Activated naive CD8-positive, alpha-beta T cell (primary cell): ENCODE results near the gene YTHDC1.

Experiments used
- H3K27ac Mint-ChIP-seq: one replicate; pipeline ENCODE4 v1.8.0; 2021; ENCODE audit warnings: mixed read lengths
- H3K27me3 Mint-ChIP-seq: one replicate; pipeline ENCODE4 v1.8.0; 2021; ENCODE audit warnings: mixed read lengths
- H3K36me3 Mint-ChIP-seq: one replicate; pipeline ENCODE4 v1.8.0; 2021; ENCODE audit warnings: mixed read lengths
- H3K4me1 Mint-ChIP-seq: one replicate; pipeline ENCODE4 v1.8.0; 2021; ENCODE audit warnings: low read depth, mixed read lengths
- H3K4me3 Mint-ChIP-seq: one replicate; pipeline ENCODE4 v1.8.0; 2021; ENCODE audit warnings: mild to moderate bottlenecking, mixed read lengths
- H3K9me3 Mint-ChIP-seq: one replicate; pipeline ENCODE4 v1.8.0; 2021; ENCODE audit warnings: low read depth, mixed read lengths

YTHDC1 gene

GRCh38 chr4:68368691-68369131 is 18.8 kb upstream of the YTHDC1 start:
- Mint-ChIP-seq H3K9me3 (no peaks in the 10 kb centered on the region), H3K4me1 (peaks cover 15% of the 10 kb centered on the region), H3K27ac (no peak overlapping the region), H3K36me3 (peaks cover 4% of the 10 kb centered on the region), H3K4me3 (no peak overlapping the region), H3K27me3 (peaks cover 11% of the 10 kb centered on the region)

GRCh38 chr4:68367835-68368234 is 17.9 kb upstream of the YTHDC1 start:
- Mint-ChIP-seq H3K36me3 (peaks cover 4% of the 10 kb centered on the region), H3K4me1 (peaks cover 10% of the 10 kb centered on the region), H3K4me3 (no peak overlapping the region), H3K27ac (no peak overlapping the region), H3K27me3 (peaks cover 11% of the 10 kb centered on the region), H3K9me3 (no peaks in the 10 kb centered on the region)

- peaks cover 10% of the 10 kb centered on the region for H3K4me1 Mint-ChIP-seq
- H3K9me3 Mint-ChIP-seq, result no peaks in the 10 kb centered on the region
- H3K4me3 Mint-ChIP-seq, result no peak overlapping the region
- peaks cover 11% of the 10 kb centered on the region for H3K27me3 Mint-ChIP-seq
- H3K27ac Mint-ChIP-seq, result no peak overlapping the region
- peaks cover 4% of the 10 kb centered on the region for H3K36me3 Mint-ChIP-seq
Measured at GRCh38 chr4:68366600-68366999, 16.7 kb upstream of the YTHDC1 start.

- peaks cover 11% of the 10 kb centered on the region for H3K27me3 Mint-ChIP-seq
- peaks cover 10% of the 10 kb centered on the region for H3K4me1 Mint-ChIP-seq
- peaks cover 4% of the 10 kb centered on the region for H3K36me3 Mint-ChIP-seq
- no peak overlapping the region for H3K4me3 Mint-ChIP-seq
- no peaks in the 10 kb centered on the region for H3K9me3 Mint-ChIP-seq
- no peak overlapping the region for H3K27ac Mint-ChIP-seq
Measured at GRCh38 chr4:68365068-68365467, 15.2 kb upstream of the YTHDC1 start.

DNA sequence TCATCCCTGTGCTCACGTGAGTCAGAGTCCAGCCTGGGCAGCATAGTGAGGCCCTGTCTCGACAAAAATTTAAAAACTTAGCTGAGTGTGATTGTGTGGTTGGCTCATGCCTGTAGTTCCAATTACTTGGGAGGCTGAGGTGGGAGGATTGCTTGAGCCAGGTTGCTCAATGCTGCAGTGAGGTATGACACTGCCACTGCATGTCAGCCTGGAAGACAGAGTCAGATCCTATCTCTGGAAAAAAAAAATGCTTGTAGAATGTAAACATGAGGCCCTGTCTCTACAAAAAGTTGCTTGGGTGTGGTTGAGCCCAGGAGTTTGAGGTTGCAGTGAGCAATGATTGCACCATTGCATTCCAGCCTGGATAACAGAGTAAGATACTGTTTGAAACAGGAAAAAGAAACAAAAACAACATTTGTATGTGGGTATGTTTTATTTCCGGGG is 11.3 kb upstream of the YTHDC1 start:
- peaks cover 5% of the 10 kb centered on the region for H3K4me1 Mint-ChIP-seq
- no peak overlapping the region for H3K27ac Mint-ChIP-seq
- H3K9me3 Mint-ChIP-seq, result no peaks in the 10 kb centered on the region
- no peak overlapping the region for H3K4me3 Mint-ChIP-seq
- H3K27me3 Mint-ChIP-seq, result peaks cover 7% of the 10 kb centered on the region
- peaks cover 4% of the 10 kb centered on the region for H3K36me3 Mint-ChIP-seq

GRCh38 chr4:68360231-68360968 is 10.5 kb upstream of the YTHDC1 start:
- no peaks in the 10 kb centered on the region for H3K9me3 Mint-ChIP-seq
- peaks cover 4% of the 10 kb centered on the region for H3K27me3 Mint-ChIP-seq
- H3K36me3 Mint-ChIP-seq, result peaks cover 4% of the 10 kb centered on the region
- peaks cover 5% of the 10 kb centered on the region for H3K4me1 Mint-ChIP-seq
- H3K27ac Mint-ChIP-seq, result no peak overlapping the region
- H3K4me3 Mint-ChIP-seq, result no peak overlapping the region

- H3K4me3 Mint-ChIP-seq, result no peak overlapping the region
- H3K9me3 Mint-ChIP-seq, result no peaks in the 10 kb centered on the region
- H3K36me3 Mint-ChIP-seq, result peaks cover 4% of the 10 kb centered on the region
- H3K27ac Mint-ChIP-seq, result no peak overlapping the region
- peaks cover 5% of the 10 kb centered on the region for H3K4me1 Mint-ChIP-seq
- peaks cover 4% of the 10 kb centered on the region for H3K27me3 Mint-ChIP-seq
Measured at GRCh38 chr4:68359508-68359907, 9.6 kb upstream of the YTHDC1 start.

- Mint-ChIP-seq H3K4me1 (peaks cover 5% of the 10 kb centered on the region), H3K27ac (no peak overlapping the region), H3K9me3 (no peaks in the 10 kb centered on the region), H3K27me3 (peaks cover under 1% of the 10 kb centered on the region), H3K4me3 (no peak overlapping the region), H3K36me3 (peaks cover under 1% of the 10 kb centered on the region)
Measured at GRCh38 chr4:68358988-68359387, 9.1 kb upstream of the YTHDC1 start.

DNA sequence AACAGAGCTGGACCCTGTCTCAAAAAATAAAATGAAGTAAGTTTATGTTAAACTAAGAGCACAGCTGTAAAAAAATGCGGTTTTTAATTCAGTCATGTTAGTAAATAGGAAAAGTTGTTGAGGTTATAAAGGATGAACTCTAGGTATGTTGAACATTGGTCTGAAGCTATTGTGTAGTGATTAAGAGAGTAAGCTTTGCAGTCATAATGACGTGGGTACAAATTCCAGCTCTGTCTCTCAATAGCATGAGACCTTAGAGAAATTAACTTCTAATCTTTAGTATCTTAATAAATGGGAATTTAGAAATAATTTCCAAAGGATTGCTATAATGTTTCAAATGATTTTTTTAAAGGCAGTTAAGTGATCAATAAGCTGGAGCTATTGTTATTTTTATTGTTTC is 2.9 kb upstream of the YTHDC1 start:
- no peak overlapping the region for H3K4me3 Mint-ChIP-seq
- H3K4me1 Mint-ChIP-seq, result peaks cover 13% of the 10 kb centered on the region
- H3K27ac Mint-ChIP-seq, result no peak overlapping the region
- H3K27me3 Mint-ChIP-seq, result peaks cover 2% of the 10 kb centered on the region
- H3K9me3 Mint-ChIP-seq, result no peaks in the 10 kb centered on the region
- no peaks in the 10 kb centered on the region for H3K36me3 Mint-ChIP-seq

GRCh38 chr4:68349279-68349648 is 626 bp downstream of the YTHDC1 start:
- Mint-ChIP-seq H3K4me1 (peaks cover 45% of the 10 kb centered on the region), H3K27ac (peak overlapping the region; percentile 99), H3K4me3 (peak overlapping the region; percentile 96), H3K9me3 (no peaks in the 10 kb centered on the region), H3K27me3 (peaks cover 2% of the 10 kb centered on the region), H3K36me3 (peaks cover 2% of the 10 kb centered on the region)

DNA sequence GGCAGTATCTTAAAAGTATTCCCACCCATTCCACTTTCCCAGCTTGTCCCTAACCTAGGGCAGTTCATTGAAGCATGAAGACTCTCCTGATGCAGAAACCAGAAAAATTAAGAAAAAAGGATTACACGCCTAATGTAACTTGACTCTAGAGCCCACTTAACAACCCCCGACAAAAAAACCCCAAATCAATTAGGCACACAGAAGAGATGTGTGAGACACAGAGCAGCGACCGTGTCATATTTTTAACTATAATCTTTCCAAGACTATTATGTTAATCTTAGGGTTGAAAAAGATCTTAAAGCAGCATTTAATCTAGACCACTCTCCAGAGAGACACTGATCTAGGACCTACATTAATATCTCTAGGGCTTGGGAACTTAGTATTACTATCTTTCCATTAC is 1.3 kb downstream of the YTHDC1 start:
- peaks cover 52% of the 10 kb centered on the region for H3K4me1 Mint-ChIP-seq
- H3K9me3 Mint-ChIP-seq, result no peaks in the 10 kb centered on the region
- no peaks in the 10 kb centered on the region for H3K27me3 Mint-ChIP-seq
- peak overlapping the region; percentile 99 for H3K27ac Mint-ChIP-seq
- peak overlapping the region; percentile 96 for H3K4me3 Mint-ChIP-seq
- H3K36me3 Mint-ChIP-seq, result peaks cover 2% of the 10 kb centered on the region

- Mint-ChIP-seq H3K9me3 (no peaks in the 10 kb centered on the region), H3K27ac (peak overlapping the region; percentile 99), H3K4me1 (peaks cover 54% of the 10 kb centered on the region), H3K36me3 (peaks cover 2% of the 10 kb centered on the region), H3K4me3 (peak overlapping the region; percentile 96), H3K27me3 (no peaks in the 10 kb centered on the region)
Measured at GRCh38 chr4:68347845-68348244, 2.0 kb downstream of the YTHDC1 start.

DNA sequence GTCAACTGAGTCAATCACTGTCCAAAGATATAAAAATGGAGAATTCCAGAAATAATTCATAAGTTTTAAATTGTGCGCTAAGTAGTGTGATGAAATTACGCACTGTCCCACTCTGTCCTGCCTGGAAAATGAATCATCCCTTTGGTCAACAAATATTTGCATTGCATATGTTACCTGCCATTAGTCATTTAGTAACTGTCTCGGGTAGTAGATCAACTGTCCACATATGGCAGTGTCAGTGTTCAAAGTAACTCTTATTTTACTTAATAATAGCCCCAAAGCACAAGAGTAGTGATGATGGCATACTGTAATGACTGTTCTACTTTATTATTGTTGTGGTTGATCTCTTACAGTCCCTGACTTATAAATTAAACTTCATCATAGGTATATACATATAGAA is 3.4 kb downstream of the YTHDC1 start:
- Mint-ChIP-seq H3K9me3 (no peaks in the 10 kb centered on the region), H3K4me3 (peak overlapping the region; percentile 96), H3K36me3 (peaks cover 2% of the 10 kb centered on the region), H3K27ac (peak overlapping the region; percentile 13), H3K4me1 (peaks cover 67% of the 10 kb centered on the region), H3K27me3 (no peaks in the 10 kb centered on the region)

GRCh38 chr4:68344785-68345184 is 5.1 kb downstream of the YTHDC1 start:
- H3K27me3 Mint-ChIP-seq, result no peaks in the 10 kb centered on the region
- H3K27ac Mint-ChIP-seq, result peak overlapping the region; percentile 41
- peaks cover 80% of the 10 kb centered on the region for H3K4me1 Mint-ChIP-seq
- H3K4me3 Mint-ChIP-seq, result peak overlapping the region; percentile 60
- H3K36me3 Mint-ChIP-seq, result peaks cover 2% of the 10 kb centered on the region
- H3K9me3 Mint-ChIP-seq, result no peaks in the 10 kb centered on the region

GRCh38 chr4:68344049-68344448 is 5.8 kb downstream of the YTHDC1 start:
- H3K27ac Mint-ChIP-seq, result peak overlapping the region; percentile 30
- peaks cover 87% of the 10 kb centered on the region for H3K4me1 Mint-ChIP-seq
- no peaks in the 10 kb centered on the region for H3K9me3 Mint-ChIP-seq
- H3K27me3 Mint-ChIP-seq, result no peaks in the 10 kb centered on the region
- peaks cover 2% of the 10 kb centered on the region for H3K36me3 Mint-ChIP-seq
- H3K4me3 Mint-ChIP-seq, result peak overlapping the region; percentile 60

DNA sequence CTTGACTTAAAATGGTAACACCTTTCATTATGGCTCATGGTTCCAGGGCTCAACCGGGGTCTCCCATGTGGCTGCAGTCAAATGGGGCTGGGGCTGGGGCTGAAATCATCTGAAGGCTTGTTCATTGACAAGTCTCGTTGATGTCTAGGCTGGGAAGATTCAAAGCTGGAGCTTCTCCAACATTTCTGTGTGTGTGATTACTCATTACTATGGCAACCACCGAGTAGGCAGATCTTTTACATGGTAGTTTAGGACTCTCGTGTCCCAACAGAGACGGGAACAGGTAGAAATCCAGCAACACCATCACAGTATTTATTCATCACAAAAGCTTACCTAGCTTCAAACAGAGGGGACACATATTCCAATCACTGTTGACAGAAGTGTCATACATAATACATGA is 7.8 kb downstream of the YTHDC1 start:
- H3K27me3 Mint-ChIP-seq, result no peaks in the 10 kb centered on the region
- H3K9me3 Mint-ChIP-seq, result no peaks in the 10 kb centered on the region
- peak overlapping the region; percentile 63 for H3K4me3 Mint-ChIP-seq
- H3K36me3 Mint-ChIP-seq, result peaks cover 3% of the 10 kb centered on the region
- peak overlapping the region; percentile 64 for H3K27ac Mint-ChIP-seq
- H3K4me1 Mint-ChIP-seq, result peaks cover 84% of the 10 kb centered on the region
